Activated CD8-positive, alpha-beta memory T cell treated with anti-CD3 and anti-CD28 coated beads, Interleukin-2, amount 50 U/mL, for 1 hour (primary cell): ENCODE measurements around the gene PPM1L.

Source experiments
- DNase-seq: peaks from one replicate; pipeline ENCODE4 v3.0.0-alpha.2; 2020; ENCODE audit errors: extremely low read depth

PPM1L gene

DNA sequence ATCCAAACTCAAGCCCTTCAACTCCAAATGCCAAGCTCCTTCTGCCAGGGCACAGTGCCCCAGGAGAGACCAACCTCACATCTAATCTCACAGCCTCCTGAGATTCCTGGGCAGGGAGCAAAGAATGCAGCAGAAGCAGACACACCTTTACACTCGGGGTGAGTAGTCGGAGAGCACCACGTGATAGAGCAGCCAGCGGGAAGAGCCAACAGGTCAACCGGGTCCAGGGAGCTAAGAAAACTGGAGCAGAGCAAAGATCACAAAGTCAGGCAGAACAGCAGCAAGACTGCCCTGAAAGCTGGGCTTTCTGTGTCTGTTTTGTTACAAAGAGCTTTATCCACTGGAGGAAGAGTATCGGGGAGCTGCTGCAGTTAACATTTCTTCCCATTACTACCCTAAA, 345.0 kb downstream of the PPM1L start:
- no peak for DNase-seq

DNA sequence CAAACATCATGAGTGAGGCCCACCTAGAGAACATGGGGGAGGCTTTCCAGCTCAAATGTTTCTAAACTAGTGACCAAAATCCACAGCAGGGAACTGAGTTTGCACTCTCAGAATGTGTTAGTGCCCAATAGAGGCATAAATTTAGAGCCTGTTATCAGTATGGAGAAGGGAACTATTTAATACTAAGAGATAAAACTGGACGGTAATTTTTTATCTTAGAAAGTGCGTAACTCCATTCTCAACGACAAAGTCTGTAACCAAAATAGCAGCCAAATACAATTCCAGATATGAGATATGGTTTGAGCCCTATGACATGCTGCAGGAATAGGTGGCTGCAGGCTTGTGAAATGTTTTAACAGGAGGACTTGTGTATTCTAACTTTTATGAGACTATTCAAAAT, 345.6 kb downstream of the PPM1L start:
- DNase-seq, result no peak

DNA sequence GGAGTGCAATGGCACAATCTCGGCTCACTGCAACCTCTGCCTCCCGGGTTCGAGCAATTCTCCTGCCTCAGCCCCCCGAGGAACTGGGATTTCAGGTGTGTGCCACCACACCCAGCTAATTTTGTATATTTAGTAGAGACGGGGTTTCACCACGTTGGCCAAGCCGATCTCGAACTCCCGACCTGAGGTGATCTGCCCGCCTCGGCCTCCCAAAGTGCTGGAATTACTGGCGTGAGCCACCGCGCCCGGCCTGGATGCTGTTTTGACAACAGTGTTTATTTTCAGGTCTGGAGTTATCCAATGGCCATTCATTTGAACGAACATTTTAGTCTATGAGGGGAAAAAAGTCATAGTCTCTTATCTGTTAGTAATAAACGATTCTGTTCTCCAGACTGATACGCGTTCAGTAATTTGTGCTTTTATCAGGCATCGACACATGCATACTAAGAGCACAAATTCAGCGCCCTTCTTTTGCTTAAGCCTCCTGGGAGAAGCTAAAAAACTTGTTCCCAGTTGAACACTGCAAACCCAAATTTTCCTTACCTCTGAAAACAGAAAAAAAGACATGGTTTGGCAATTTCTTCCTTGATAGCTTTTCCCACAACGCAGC, 347.9 kb downstream of the PPM1L start:
- DNase-seq, result no peak

DNA sequence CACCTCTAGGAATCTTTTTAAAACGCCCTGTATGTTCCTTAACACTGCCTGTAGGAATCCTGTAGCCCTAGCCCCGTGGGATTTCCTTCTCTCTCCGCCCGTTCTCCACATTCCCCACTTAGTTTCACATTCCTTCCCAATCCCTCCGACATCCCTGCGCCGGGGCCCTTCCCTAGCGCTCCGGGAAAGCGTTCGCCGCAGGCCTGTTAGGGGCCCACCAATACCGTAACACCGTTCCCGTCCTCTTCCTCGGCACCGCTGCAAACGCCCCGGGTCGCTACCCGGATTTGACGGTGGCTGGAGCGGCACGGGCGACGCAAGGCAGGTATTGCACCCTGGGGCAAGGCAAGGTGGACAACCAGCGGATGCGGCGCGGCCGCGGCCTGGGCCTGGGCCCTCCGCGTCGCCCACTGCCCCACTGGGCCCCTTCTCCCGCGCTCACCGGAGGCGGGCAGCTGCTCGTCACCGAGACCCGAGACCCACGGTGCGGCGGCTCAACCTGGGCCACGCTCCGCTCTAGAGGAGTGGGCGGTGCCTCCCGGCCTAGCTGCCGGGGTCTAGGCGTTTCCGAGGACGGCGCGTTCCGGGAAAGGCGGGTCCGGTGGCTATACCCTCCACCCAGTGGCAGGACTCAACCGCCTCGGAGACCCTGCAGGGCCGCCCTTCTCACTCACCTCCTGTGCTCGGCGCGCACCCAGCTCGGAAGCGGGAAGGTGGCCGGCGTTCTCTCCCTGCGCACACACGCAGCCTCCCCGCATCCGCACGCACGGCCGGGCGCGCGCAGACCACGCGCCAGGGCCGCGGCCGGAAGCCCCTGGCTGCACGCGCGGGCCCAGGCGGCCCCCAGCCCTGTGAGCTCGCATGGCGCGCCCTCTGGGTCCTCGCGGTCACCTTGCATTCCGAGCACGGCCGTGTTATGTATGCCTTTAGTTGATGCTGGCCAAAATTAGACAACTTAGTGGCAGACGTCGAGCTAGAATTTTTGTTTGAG, 348.8 kb downstream of the PPM1L start, which contains the start of gene B3GALNT1:
B3GALNT1 (minus strand) TSS at position 789 of the 991 bp plus-strand sequence. CDS start 18,595 bp downstream, outside the sequence.
- no peak for DNase-seq

DNA sequence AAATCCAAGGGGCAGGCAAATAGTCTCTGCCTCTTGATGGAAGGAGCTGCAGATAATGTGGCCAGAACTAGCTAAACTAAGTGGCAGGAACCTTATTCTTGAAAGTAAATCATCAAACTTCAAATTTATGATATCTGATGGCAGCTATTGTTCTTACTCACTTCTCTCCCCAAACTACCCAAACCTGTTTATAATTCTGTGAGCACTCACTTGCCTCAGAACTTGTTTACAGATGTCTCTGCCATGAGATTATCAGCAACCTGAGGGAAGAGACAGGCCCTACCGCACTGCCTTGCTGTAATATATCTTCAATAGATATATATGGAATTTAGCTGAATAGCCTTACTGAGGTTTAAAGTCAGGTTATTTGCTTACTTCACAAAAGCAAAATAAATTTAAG, 351.3 kb downstream of the PPM1L start:
- DNase-seq, result no peak

DNA sequence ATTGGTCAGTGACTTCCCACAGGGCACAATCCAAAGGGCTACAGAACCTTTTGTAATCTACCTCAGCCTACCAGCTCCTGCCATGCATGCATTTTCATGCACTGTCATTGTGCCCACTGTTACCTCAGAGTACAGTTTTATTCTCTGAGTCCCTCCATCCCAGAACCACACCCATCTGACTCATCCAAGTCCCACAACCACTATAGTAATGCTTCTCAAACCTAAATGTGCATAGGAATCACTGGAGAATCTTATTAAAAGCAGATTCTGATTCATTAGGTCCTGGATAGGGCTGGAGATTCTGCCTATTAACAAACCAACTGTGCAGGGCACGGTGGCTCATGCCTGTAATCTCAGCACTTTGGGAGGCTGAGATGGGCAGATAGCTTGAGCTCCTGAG, 352.8 kb downstream of the PPM1L start:
- no peak for DNase-seq

DNA sequence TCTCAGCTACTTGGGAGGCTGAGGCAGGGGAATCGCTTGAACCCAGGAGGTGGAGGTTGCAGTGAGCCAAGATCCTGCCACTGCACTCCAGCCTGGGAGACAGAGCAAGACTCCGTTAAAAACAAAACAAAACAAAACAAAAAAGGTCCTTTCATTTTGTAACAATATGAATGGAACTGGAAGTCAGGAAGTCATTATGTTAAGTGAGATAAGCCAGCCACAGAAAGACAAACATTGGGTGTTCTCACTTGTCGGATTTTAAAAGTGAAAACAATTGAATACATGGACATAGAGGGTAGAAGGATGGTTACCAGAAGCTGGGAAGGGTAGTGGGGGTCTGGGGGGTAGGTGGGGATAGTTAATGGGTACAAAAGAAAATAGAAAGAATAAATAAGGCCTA, 361.6 kb downstream of the PPM1L start:
- DNase-seq, result no peak

DNA sequence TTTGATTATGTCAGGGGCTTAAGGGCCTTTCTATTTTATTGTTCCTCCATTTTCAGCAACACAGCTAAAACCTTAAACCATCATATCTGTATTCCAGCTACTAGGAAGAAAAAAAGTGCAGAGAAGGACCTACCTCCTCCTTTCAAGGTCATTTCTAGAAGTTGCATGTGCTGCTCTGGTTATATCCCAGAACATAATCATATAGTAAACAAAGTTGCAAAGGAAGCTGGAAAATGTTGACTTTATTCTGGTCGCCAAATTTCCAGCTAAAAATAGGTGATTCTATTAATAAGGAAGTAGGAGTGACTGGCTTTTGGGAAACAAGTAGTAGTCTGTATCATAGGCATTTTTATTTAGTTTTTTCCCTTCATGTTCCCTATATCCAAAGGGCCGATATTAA, 370.5 kb downstream of the PPM1L start:
- no peak for DNase-seq
